CMK (cell line): ENCODE data around the gene PAPLN.
"Not testable (repeated sequence)": the region's sequence is repeated elsewhere in the genome, so short reads cannot be mapped to it uniquely, and the experiment has no call there.

ENCODE experiments used
- DNase-seq: peaks from one replicate; pipeline ENCODE4 v3.0.0-alpha.2; 2010; ENCODE audit warnings: low read depth

Gene PAPLN

DNA sequence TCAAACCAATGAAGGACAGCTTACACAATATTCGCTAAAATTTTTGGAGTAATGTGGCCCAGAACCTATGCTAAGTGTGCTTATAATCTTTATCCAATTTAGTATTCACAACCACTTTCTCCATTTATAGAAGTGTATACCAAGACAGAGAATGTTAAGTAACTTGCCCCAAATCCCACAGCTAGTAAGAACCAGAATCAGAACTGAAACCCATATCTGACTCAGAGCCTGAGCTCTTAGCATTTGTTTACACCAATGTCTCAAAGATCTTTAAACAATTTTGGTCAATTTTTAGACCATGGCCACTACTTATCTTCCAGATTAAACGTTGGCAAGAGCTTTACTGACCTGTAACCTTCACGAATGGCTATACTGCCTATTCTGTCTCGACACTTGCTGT is 53.0 kb downstream of the PAPLN start:
- no peak for DNase-seq

- no peak for DNase-seq
Observed at GRCh38 chr14:73293782-73294781, 56.8 kb downstream of the PAPLN start.

DNA sequence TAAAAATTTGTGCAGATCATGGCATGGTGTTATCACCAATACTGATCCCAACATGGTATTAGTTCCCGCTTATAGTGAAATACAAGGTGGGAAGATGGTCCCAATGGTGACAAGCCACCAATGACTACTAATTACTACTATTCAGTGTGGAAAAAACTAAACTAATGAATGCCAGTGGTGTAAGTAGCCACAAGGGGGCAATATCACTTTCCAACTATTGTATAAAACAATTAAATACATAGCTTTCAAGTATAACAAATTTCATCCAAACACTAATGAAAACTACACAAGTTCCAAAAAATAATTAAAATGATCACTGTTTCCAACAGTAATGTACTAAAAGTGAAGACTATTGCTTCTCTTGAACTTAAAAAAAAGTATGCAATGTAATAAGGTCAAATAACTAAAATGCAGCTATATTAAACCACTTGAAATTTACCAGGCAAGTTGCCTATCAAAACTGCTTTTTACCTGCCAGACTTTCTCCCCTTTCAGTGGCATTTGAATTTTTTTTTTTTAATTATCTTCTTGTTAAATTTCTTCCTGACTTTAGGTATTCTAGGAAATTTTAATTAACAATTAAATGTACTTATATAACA is 58.0 kb downstream of the PAPLN start:
- no peak for DNase-seq

GRCh38 chr14:73305499-73305898 is 68.2 kb downstream of the PAPLN start:
- no peak for DNase-seq

- DNase-seq, result no peak
Observed at GRCh38 chr14:73307261-73307660, 70.0 kb downstream of the PAPLN start.

DNA sequence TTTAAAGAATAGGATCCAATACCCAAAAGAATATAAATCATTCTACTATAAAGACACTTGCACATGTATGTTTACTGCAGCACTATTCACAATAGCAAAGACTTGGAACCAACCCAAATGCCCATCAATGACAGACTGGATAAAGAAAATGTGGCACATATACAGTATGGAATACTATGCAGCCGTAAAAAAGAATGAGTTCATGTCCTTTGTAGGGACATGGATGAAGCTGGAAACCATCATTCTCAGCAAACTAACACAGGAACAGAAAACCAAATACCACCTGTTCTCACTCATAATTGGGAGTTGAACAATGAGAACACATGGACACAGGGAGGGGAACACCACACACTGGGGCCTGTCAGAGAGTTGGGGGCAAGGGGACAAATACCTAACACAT is 71.9 kb downstream of the PAPLN start:
- not testable (repeated sequence) for DNase-seq

DNA sequence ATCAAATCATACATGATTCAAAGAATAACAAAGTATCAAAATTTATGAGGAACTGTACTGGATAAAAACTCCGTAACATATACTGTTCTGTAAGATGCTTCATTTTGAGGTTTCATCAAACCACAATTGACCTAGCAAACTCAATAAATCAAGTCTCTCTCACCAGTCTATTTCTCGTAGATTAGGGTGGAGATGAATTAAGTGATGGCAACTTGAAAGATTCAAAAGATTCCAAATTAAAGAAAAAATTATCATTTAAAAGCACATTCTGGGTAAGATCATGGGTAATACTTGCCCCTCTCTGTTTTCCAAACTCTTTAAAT is 74.4 kb downstream of the PAPLN start:
- DNase-seq, result peak; percentile 11

DNA sequence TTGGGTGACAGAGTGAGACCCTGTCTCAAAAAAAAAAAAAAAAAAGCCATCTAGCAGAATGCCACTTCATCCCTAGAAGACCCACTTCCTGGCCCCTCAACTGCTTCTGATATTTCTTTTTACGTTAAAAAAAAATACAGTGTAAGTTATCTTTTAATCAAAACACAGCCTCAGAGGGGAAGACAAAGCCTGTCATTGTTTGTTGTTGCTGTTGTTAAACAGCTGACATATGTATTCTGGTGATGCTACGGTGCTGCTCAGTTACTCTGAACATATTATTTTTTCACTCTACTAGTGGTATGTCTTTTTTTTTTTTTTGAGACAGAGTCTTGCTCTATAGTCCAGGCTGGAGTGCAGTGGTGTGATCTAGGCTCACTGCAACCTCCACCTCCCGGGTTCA is 75.4 kb downstream of the PAPLN start:
- DNase-seq, result no peak

- no peak for DNase-seq
Observed at GRCh38 chr14:73313151-73313550, 75.8 kb downstream of the PAPLN start.

- DNase-seq, result no peak
Observed at GRCh38 chr14:73323896-73324399, 86.6 kb downstream of the PAPLN start.
